WTC11 (cell line): ENCODE measurements around the gene CACNA1E. TPM values are rescaled to one million over a fixed set of nuclear protein-coding genes. Genes with fewer than 3 reads are reported as not detected.

Source experiments
- ATAC-seq: fragments of 200-7000 bp; cut with Tn5 transposase; 2 replicates; pipeline ENCODE4 v1.10.0; 2021; ENCODE audit warnings: mild to moderate bottlenecking, moderate library complexity
- CTCF ChIA-PET: fragments of 300-600 bp; sonication (Branson Sonifier 250); formaldehyde crosslinking; loops from one replicate; lab custom pipeline; 2021; ENCODE audit warnings: antibody characterized with exemption; lab: Charles Lee
- POLR2A ChIA-PET: fragments of 350-600 bp; sonication (Branson Sonifier 250); formaldehyde crosslinking; loops from one replicate; lab custom pipeline; 2021; ENCODE audit warnings: antibody characterized with exemption; lab: Charles Lee
- DNase-seq: peaks from one replicate; pipeline ENCODE4 v3.0.0; 2021; ENCODE audit warnings: low spot score
- H3K27ac Mint-ChIP-seq: 2 replicates; pipeline ENCODE4 v1.8.0; 2021; ENCODE audit warnings: mixed read lengths
- H3K27me3 Mint-ChIP-seq: 2 replicates; pipeline ENCODE4 v1.8.0; 2021; ENCODE audit warnings: low read depth, mild to moderate bottlenecking, moderate library complexity, mixed read lengths
- H3K36me3 Mint-ChIP-seq: 2 replicates; pipeline ENCODE4 v1.8.0; 2021; ENCODE audit warnings: mixed read lengths
- H3K4me1 Mint-ChIP-seq: 2 replicates; pipeline ENCODE4 v1.8.0; 2022; ENCODE audit warnings: mixed read lengths
- H3K4me3 Mint-ChIP-seq: 2 replicates; pipeline ENCODE4 v1.8.0; 2021; ENCODE audit warnings: mild to moderate bottlenecking, moderate library complexity, mixed read lengths
- H3K9me3 Mint-ChIP-seq: 2 replicates; pipeline ENCODE4 v1.8.0; 2021; ENCODE audit warnings: mixed read lengths
- CREM ChIP-seq: sonication (generic); formaldehyde crosslinking; IDR thresholded peaks from 2 replicates; pipeline ENCODE4 v1.8.1; 2022; ENCODE audit warnings: mild to moderate bottlenecking, missing genetic modification reagents, moderate library complexity
- EMX1 ChIP-seq: fragments of 250-450 bp; sonication (Bioruptor Pico); IDR thresholded peaks from 2 replicates; pipeline ENCODE4 v1.8.0; 2021; ENCODE audit warnings: mild to moderate bottlenecking
- ESRRA ChIP-seq: sonication (generic); formaldehyde crosslinking; IDR thresholded peaks from 2 replicates; pipeline ENCODE4 v1.8.1; 2022; ENCODE audit warnings: mild to moderate bottlenecking, missing genetic modification reagents, borderline replicate concordance
- FOXP1 ChIP-seq: sonication (generic); formaldehyde crosslinking; IDR thresholded peaks from 2 replicates; pipeline ENCODE4 v1.8.0; 2022; ENCODE audit warnings: missing genetic modification reagents, mild to moderate bottlenecking, moderate library complexity, borderline replicate concordance
- JUN ChIP-seq: sonication (generic); formaldehyde crosslinking; IDR thresholded peaks from 2 replicates; pipeline ENCODE4 v1.8.0; 2023; ENCODE audit warnings: mild to moderate bottlenecking, missing genetic modification reagents
- MXD4 ChIP-seq: fragments of 250-450 bp; sonication (Bioruptor Pico); IDR thresholded peaks from 2 replicates; pipeline ENCODE4 v1.8.0; 2021; ENCODE audit warnings: mild to moderate bottlenecking, moderate library complexity, borderline replicate concordance
- OVOL2 ChIP-seq: fragments of 250-450 bp; sonication (Bioruptor Pico); IDR thresholded peaks from 2 replicates; pipeline ENCODE4 v1.9.0; 2021; ENCODE audit warnings: mild to moderate bottlenecking, borderline replicate concordance
- SMAD3 ChIP-seq: sonication (generic); formaldehyde crosslinking; IDR thresholded peaks from 2 replicates; pipeline ENCODE4 v1.8.0; 2022; ENCODE audit warnings: missing genetic modification reagents, mild to moderate bottlenecking, borderline replicate concordance
- TEAD1 ChIP-seq: sonication (generic); formaldehyde crosslinking; IDR thresholded peaks from 2 replicates; pipeline ENCODE4 v1.8.0; 2022; ENCODE audit warnings: mild to moderate bottlenecking, missing genetic modification reagents
- TEAD4 ChIP-seq: sonication (generic); formaldehyde crosslinking; IDR thresholded peaks from 2 replicates; pipeline ENCODE4 v1.8.0; 2022; ENCODE audit warnings: mild to moderate bottlenecking, missing genetic modification reagents
- TP53 ChIP-seq: sonication (generic); formaldehyde crosslinking; IDR thresholded peaks from 2 replicates; pipeline ENCODE4 v1.8.1; 2023; ENCODE audit warnings: mild to moderate bottlenecking, missing genetic modification reagents
- ZNF396 ChIP-seq: fragments of 250-450 bp; sonication (Bioruptor Pico); IDR thresholded peaks from 2 replicates; pipeline ENCODE4 v1.8.0; 2021; ENCODE audit warnings: mild to moderate bottlenecking, moderate library complexity, borderline replicate concordance
- ZNF416 ChIP-seq: fragments of 250-450 bp; sonication (Bioruptor Pico); IDR thresholded peaks from 2 replicates; pipeline ENCODE4 v1.9.0; 2021; ENCODE audit warnings: mild to moderate bottlenecking, inconsistent platforms
- total RNA-seq: library from RNA; stranded (reverse); gene quantifications from 3 replicates; pipeline ENCODE4 v1.2.3, GENCODE V29; 2021
- TF ChIP-seq, protein P1 (sequence below): fragments of 200-600 bp; IDR thresholded peaks from 2 replicates; pipeline ENCODE4 v1.8.0; 2022; ENCODE audit warnings: antibody characterized with exemption
- TF ChIP-seq, protein P2 (sequence below): fragments of 250-450 bp; sonication (Bioruptor Pico); IDR thresholded peaks from 2 replicates; pipeline ENCODE4 v1.9.0; 2021; ENCODE audit warnings: mild to moderate bottlenecking
- TF ChIP-seq, protein P3 (sequence below): sonication (generic); formaldehyde crosslinking; IDR thresholded peaks from 2 replicates; pipeline ENCODE4 v1.8.1; 2023; ENCODE audit warnings: mild to moderate bottlenecking, missing genetic modification reagents
- TF ChIP-seq, protein P4 (sequence below): sonication (generic); formaldehyde crosslinking; IDR thresholded peaks from 2 replicates; pipeline ENCODE4 v1.8.1; 2023; ENCODE audit warnings: mild to moderate bottlenecking, missing genetic modification reagents, moderate library complexity
- TF ChIP-seq, protein P5 (sequence below): sonication (generic); formaldehyde crosslinking; IDR thresholded peaks from 2 replicates; pipeline ENCODE4 v1.8.0; 2023; ENCODE audit warnings: mild to moderate bottlenecking, missing genetic modification reagents
- TF ChIP-seq, protein P6 (sequence below): sonication (generic); formaldehyde crosslinking; IDR thresholded peaks from 2 replicates; pipeline ENCODE4 v1.8.1; 2022; ENCODE audit warnings: mild to moderate bottlenecking, moderate library complexity, missing genetic modification reagents
- TF ChIP-seq, protein P7 (sequence below): sonication (generic); formaldehyde crosslinking; conservative IDR thresholded peaks from 2 replicates; pipeline ENCODE4 v1.8.1; 2022; ENCODE audit warnings: mild to moderate bottlenecking, missing genetic modification reagents
- TF ChIP-seq, protein P8 (sequence below): sonication (generic); formaldehyde crosslinking; IDR thresholded peaks from 2 replicates; pipeline ENCODE4 v1.8.0; 2022; ENCODE audit warnings: mild to moderate bottlenecking, missing genetic modification reagents

The CACNA1E gene
- total RNA-seq, 1 experiment from 2014 or later: 0.63 TPM

DNA sequence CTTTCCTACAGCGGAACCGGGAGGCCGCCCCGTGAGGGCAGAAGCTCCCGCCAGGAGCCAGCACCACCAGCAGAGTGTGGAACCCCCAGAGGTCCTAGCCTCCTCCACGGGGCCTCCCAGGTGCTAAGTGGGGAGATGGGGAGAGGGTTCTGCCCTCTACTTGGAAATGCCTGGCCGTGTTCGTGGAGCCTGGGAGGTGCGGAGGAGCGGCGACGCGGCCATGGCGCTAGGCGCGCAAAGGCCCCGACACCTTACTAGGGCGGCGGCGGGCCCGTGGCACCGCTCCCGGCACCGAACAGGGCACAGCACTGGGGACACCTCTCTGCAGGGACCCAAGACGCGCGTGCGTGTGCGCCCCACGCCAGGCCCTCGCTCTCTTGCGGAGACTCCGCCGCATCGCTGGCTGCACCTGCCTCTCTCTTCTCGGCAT, 1.3 kb upstream of the CACNA1E start (continued):
- no peak for TF ChIP-seq ZNF416 (CRISPR knock-in tag)
- no peak for TF ChIP-seq TEAD1 (CRISPR knock-in tag)
- TF ChIP-seq, protein P1, sequence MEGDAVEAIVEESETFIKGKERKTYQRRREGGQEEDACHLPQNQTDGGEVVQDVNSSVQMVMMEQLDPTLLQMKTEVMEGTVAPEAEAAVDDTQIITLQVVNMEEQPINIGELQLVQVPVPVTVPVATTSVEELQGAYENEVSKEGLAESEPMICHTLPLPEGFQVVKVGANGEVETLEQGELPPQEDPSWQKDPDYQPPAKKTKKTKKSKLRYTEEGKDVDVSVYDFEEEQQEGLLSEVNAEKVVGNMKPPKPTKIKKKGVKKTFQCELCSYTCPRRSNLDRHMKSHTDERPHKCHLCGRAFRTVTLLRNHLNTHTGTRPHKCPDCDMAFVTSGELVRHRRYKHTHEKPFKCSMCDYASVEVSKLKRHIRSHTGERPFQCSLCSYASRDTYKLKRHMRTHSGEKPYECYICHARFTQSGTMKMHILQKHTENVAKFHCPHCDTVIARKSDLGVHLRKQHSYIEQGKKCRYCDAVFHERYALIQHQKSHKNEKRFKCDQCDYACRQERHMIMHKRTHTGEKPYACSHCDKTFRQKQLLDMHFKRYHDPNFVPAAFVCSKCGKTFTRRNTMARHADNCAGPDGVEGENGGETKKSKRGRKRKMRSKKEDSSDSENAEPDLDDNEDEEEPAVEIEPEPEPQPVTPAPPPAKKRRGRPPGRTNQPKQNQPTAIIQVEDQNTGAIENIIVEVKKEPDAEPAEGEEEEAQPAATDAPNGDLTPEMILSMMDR: no peak
- TF ChIP-seq TEAD4: no peak
- TF ChIP-seq, protein P2, sequence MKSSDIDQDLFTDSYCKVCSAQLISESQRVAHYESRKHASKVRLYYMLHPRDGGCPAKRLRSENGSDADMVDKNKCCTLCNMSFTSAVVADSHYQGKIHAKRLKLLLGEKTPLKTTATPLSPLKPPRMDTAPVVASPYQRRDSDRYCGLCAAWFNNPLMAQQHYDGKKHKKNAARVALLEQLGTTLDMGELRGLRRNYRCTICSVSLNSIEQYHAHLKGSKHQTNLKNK (CRISPR knock-in tag): no peak
- TF ChIP-seq EMX1 (CRISPR knock-in tag): no peak
- TF ChIP-seq, protein P3, sequence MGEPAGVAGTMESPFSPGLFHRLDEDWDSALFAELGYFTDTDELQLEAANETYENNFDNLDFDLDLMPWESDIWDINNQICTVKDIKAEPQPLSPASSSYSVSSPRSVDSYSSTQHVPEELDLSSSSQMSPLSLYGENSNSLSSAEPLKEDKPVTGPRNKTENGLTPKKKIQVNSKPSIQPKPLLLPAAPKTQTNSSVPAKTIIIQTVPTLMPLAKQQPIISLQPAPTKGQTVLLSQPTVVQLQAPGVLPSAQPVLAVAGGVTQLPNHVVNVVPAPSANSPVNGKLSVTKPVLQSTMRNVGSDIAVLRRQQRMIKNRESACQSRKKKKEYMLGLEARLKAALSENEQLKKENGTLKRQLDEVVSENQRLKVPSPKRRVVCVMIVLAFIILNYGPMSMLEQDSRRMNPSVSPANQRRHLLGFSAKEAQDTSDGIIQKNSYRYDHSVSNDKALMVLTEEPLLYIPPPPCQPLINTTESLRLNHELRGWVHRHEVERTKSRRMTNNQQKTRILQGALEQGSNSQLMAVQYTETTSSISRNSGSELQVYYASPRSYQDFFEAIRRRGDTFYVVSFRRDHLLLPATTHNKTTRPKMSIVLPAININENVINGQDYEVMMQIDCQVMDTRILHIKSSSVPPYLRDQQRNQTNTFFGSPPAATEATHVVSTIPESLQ (CRISPR knock-in tag): no peak
- no peak for TF ChIP-seq ZNF396 (CRISPR knock-in tag)
- TF ChIP-seq, protein P4, sequence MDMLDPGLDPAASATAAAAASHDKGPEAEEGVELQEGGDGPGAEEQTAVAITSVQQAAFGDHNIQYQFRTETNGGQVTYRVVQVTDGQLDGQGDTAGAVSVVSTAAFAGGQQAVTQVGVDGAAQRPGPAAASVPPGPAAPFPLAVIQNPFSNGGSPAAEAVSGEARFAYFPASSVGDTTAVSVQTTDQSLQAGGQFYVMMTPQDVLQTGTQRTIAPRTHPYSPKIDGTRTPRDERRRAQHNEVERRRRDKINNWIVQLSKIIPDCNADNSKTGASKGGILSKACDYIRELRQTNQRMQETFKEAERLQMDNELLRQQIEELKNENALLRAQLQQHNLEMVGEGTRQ (CRISPR knock-in tag): no peak
- TF ChIP-seq, protein P5, sequence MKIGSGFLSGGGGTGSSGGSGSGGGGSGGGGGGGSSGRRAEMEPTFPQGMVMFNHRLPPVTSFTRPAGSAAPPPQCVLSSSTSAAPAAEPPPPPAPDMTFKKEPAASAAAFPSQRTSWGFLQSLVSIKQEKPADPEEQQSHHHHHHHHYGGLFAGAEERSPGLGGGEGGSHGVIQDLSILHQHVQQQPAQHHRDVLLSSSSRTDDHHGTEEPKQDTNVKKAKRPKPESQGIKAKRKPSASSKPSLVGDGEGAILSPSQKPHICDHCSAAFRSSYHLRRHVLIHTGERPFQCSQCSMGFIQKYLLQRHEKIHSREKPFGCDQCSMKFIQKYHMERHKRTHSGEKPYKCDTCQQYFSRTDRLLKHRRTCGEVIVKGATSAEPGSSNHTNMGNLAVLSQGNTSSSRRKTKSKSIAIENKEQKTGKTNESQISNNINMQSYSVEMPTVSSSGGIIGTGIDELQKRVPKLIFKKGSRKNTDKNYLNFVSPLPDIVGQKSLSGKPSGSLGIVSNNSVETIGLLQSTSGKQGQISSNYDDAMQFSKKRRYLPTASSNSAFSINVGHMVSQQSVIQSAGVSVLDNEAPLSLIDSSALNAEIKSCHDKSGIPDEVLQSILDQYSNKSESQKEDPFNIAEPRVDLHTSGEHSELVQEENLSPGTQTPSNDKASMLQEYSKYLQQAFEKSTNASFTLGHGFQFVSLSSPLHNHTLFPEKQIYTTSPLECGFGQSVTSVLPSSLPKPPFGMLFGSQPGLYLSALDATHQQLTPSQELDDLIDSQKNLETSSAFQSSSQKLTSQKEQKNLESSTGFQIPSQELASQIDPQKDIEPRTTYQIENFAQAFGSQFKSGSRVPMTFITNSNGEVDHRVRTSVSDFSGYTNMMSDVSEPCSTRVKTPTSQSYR (CRISPR knock-in tag): no peak
- TF ChIP-seq FOXP1 (CRISPR knock-in tag): no peak
- TF ChIP-seq TP53 (CRISPR knock-in tag): no peak
- no peak for TF ChIP-seq ESRRA (CRISPR knock-in tag)
- no peak for TF ChIP-seq MXD4
- no peak for TF ChIP-seq OVOL2

DNA sequence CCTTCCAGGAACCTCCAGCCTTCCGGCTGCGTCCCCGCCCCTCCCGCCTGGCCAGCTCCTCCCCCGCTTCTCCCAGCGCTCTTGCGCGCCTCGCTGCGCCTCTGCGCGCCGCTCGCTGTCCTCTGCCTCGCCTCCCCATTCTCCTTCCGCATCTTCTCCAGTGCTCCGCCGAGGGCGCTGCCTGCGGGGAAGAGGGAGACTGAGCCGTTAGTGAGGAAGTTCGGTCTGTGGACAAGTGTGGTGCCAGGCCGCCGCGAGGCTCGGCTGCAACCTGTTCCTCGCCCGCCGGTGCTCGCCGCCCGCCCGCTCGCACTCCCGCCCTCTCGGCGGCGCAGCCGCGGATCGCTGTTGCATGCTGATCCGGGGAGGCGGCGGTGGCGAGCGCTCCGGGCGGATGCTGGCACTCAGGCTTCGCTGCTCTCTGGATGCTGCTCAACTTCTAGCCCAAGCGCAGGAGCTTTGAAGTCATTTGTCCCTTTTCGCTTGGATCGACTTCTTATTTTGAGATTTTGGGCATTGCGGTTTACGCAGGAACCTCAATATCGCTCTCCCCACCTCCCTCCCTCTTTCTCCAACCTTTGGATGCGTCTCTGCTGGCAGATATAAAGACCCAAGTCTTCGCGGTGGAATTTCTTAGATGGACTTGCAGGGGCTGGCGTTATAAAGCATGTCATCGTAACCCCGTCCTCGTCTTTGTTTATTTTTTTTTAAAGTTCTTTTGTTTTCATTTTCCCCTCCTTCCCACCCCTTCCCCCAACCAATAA, 614 bp upstream of the CACNA1E start:
- POLR2A ChIA-PET: no interaction called here
- H3K27ac Mint-ChIP-seq: no peak overlapping the region
- H3K4me3 Mint-ChIP-seq: peak overlapping the region; percentile 77
- peaks cover 82% of the 10 kb centered on the region for H3K27me3 Mint-ChIP-seq
- ATAC-seq (peak; percentile 58), DNase-seq (peak; percentile 76)
- peaks cover 36% of the 10 kb centered on the region for H3K4me1 Mint-ChIP-seq
- CTCF ChIA-PET: interaction anchor here (0.7 to 7.1 kb wide), 21 partner anchors 10 to 598 kb away, joined by 3 to 62 read pairs (median 4); no protein-coding TSS in a partner anchor
- no peaks in the 10 kb centered on the region for H3K36me3 Mint-ChIP-seq
- no peaks in the 10 kb centered on the region for H3K9me3 Mint-ChIP-seq
- TF ChIP-seq, protein P6, sequence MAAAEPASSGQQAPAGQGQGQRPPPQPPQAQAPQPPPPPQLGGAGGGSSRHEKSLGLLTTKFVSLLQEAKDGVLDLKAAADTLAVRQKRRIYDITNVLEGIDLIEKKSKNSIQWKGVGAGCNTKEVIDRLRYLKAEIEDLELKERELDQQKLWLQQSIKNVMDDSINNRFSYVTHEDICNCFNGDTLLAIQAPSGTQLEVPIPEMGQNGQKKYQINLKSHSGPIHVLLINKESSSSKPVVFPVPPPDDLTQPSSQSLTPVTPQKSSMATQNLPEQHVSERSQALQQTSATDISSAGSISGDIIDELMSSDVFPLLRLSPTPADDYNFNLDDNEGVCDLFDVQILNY: peak; percentile 89
- TF ChIP-seq TEAD1 (CRISPR knock-in tag): peak; percentile 90
- TF ChIP-seq SMAD3 (CRISPR knock-in tag): peak; percentile 84
- TF ChIP-seq, protein P1: no peak
- 0 out of 2 replicates have a peak, but pooled peaks have one; percentile 50 for TF ChIP-seq CREM (CRISPR knock-in tag)
- 0 out of 2 replicates have a peak, but pooled peaks have one; percentile 52 for TF ChIP-seq ESRRA (CRISPR knock-in tag)
- TF ChIP-seq, protein P7, sequence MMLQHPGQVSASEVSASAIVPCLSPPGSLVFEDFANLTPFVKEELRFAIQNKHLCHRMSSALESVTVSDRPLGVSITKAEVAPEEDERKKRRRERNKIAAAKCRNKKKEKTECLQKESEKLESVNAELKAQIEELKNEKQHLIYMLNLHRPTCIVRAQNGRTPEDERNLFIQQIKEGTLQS (CRISPR knock-in tag): no peak
- TF ChIP-seq JUN: no peak
- TF ChIP-seq, protein P8, sequence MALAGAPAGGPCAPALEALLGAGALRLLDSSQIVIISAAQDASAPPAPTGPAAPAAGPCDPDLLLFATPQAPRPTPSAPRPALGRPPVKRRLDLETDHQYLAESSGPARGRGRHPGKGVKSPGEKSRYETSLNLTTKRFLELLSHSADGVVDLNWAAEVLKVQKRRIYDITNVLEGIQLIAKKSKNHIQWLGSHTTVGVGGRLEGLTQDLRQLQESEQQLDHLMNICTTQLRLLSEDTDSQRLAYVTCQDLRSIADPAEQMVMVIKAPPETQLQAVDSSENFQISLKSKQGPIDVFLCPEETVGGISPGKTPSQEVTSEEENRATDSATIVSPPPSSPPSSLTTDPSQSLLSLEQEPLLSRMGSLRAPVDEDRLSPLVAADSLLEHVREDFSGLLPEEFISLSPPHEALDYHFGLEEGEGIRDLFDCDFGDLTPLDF (CRISPR knock-in tag): peak; percentile 92
